ENCODE results near the gene RPRML. TPM values are rescaled to one million over a fixed set of nuclear protein-coding genes. Genes with fewer than 3 reads are reported as not detected.
"Not testable (repeated sequence)": the region's sequence is repeated elsewhere in the genome, so short reads cannot be mapped to it uniquely, and the experiment has no call there.

Gene RPRML
- total and polyA plus RNA-seq, 7 donors, result 0.32 to 1.4 (median 0.71) TPM; not detected in 4

DNA sequence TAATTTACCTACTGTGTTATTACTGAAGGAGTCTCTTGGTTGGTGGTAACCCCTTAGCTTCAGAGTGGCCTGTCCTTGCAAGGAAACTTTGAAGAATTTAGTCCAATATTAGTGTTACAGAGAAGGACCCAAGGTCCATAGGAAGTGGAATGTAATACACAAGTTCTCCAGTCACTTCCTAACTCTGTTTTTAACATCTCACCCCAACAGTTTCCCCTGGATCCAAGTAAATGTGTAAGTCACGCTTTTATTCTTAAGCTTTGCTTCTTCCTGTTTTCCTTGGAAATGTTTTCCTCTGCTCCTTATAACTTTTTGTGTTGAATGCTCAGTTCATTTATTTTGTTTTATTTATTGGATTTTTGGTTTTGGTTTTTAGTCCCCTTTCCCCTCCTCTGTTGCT, 25.9 kb upstream of the RPRML start:
- DNase-seq, result no peak
- Histone ChIP-seq H3K27ac (no peak overlapping the region), H3K9me3 (no peaks in the 10 kb centered on the region), H3K4me1 (peaks cover 0 to 5% (median 2%) of the 10 kb centered on the region in 4 donors), H3K4me3 (no peak overlapping the region), H3K36me3 (peaks cover 0 to 3% (median 0%) of the 10 kb centered on the region in 4 donors), H3K27me3 (no peaks in the 10 kb centered on the region)
- no peak for TF ChIP-seq POLR2A (IDR thresholded peaks at IDR 0.05)
- TF ChIP-seq POLR2AphosphoS5 (IDR thresholded peaks at IDR 0.05), result no peak
- TF ChIP-seq, protein P1, sequence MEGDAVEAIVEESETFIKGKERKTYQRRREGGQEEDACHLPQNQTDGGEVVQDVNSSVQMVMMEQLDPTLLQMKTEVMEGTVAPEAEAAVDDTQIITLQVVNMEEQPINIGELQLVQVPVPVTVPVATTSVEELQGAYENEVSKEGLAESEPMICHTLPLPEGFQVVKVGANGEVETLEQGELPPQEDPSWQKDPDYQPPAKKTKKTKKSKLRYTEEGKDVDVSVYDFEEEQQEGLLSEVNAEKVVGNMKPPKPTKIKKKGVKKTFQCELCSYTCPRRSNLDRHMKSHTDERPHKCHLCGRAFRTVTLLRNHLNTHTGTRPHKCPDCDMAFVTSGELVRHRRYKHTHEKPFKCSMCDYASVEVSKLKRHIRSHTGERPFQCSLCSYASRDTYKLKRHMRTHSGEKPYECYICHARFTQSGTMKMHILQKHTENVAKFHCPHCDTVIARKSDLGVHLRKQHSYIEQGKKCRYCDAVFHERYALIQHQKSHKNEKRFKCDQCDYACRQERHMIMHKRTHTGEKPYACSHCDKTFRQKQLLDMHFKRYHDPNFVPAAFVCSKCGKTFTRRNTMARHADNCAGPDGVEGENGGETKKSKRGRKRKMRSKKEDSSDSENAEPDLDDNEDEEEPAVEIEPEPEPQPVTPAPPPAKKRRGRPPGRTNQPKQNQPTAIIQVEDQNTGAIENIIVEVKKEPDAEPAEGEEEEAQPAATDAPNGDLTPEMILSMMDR (IDR thresholded peaks at IDR 0.05), result no peak
- TF ChIP-seq EP300 (IDR thresholded peaks at IDR 0.05), result no peak
- WGBS, 2 donors, result 85% methylated on average over 1 of the region's 1 CpG
- intact Hi-C loops (cut with DNase I), result no loop called here

DNA sequence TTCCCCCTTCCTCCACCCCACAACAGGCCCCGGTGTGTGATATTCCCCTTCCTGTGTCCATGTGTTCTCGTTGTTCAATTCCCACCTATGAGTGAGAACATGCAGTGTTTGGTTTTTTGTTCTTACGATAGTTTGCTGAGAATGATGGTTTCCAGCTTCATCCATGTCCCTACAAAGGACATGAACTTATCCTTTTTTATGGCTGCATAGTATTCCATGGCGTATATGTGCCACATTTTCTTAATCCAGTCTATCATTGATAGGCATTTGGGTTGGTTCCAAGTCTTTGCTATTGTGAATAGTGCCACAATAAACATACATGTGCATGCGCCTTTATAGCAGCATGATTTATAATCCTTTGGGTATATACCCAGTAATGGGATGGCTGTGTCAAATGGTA, 24.8 kb upstream of the RPRML start:
- H3K4me1 ChIP-seq; H3K27ac ChIP-seq; DNase-seq; H3K9me3 ChIP-seq; H3K27me3 ChIP-seq; H3K36me3 ChIP-seq; intact Hi-C loops (cut with DNase I); H3K4me3 ChIP-seq: not testable (repeated sequence)
- WGBS, 2 donors, result 84 to 86% methylated on average over 4 to 5 of the region's 5 CpGs

DNA sequence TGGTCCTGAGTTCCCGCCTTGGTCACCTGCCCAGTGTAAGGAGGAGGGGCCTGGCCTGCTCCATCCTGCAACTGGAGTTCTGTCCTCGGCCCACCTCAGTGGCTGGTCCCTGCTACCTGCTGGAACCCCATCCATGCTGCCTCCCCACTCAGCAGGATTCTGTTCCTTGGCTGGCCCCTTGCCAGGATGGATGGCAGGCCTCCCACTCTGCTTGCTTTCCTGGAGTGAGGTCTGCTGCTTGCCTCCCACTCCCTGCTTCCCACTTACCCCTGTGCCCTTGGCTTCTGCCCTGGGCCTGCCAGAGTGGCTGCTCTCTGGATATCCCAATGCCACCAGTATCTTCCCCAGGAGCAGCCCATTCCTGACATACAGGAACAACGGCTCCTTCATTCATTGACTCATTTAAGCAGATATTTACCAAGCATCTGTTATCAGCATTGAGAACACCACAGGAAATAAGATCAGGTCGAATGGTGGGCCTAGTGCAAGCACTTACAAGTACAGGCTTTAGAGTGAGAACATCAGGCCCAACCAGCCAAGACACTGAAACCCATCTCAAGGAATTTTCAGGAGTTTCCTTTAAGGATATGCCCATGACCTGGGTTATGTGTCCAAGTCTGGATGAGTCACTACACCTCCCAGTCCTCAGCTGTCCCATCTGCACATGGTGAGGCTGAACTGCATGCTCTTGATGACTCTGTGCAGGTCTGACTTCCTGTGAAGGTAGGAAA, 17.0 kb upstream of the RPRML start:
- H3K4me1 ChIP-seq, result peaks cover 0 to 3% (median under 1%) of the 10 kb centered on the region in 4 donors
- intact Hi-C loops (cut with DNase I), result no loop called here
- H3K9me3 ChIP-seq, result no peaks in the 10 kb centered on the region
- H3K4me3 ChIP-seq, result no peak overlapping the region
- no peak for TF ChIP-seq POLR2AphosphoS5 (IDR thresholded peaks at IDR 0.05)
- TF ChIP-seq, protein P1 (IDR thresholded peaks at IDR 0.05), result no peak
- TF ChIP-seq POLR2A (IDR thresholded peaks at IDR 0.05), result no peak
- no peak for TF ChIP-seq EP300 (IDR thresholded peaks at IDR 0.05)
- DNase-seq, result no peak
- no peaks in the 10 kb centered on the region for H3K36me3 ChIP-seq
- H3K27me3 ChIP-seq, result no peaks in the 10 kb centered on the region
- WGBS, 2 donors, result 83 to 88% methylated on average over 4 of the region's 4 CpGs
- no peak overlapping the region for H3K27ac ChIP-seq

DNA sequence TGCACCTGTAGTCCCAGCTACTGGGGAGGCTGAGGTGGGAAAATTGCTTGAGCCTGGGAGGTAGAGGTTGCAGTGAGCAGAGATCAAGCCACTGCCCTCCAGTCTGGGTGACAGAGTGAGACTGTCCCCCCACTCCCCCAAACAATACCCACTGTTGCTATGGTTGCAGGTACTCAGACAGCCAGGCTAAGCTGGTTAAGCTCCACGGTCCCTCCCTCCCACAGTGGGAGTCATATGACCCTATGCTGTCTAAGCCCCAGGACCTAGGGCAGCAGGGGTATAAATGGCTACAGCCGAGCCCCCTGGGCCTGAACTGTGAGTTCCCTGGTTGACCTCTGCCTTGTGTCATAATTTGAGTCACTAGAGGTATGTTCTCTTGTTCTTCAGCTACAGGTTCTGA, 15.9 kb upstream of the RPRML start:
- no peaks in the 10 kb centered on the region for H3K27me3 ChIP-seq
- TF ChIP-seq EP300 (IDR thresholded peaks at IDR 0.05), result no peak
- TF ChIP-seq, protein P1 (IDR thresholded peaks at IDR 0.05), result no peak
- DNase-seq, result no peak
- H3K36me3 ChIP-seq, result no peaks in the 10 kb centered on the region
- no peaks in the 10 kb centered on the region for H3K4me1 ChIP-seq
- H3K9me3 ChIP-seq, result no peaks in the 10 kb centered on the region
- no peak overlapping the region for H3K4me3 ChIP-seq
- intact Hi-C loops (cut with DNase I), result no loop called here
- no peak overlapping the region for H3K27ac ChIP-seq
- 82 to 89% methylated on average over 2 of the region's 2 CpGs for WGBS, 2 donors

DNA sequence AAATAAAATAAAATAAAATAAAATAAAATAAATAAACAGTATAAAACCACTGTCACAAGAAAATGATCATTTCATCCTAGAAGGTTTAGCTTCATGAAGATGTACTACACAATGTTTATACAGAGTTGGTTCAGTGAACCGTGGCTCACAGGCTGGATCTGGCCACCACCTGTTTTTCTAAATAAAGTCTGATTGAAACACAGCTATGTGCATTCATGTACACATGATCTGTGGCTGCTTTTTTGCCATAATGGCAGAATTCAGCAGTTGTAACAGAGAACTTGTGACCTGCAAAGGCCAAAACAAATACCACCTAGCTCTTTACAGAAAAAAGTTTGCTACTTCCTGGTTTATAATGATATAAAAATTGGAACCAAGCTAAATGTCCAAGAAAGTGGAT, 12.6 kb upstream of the RPRML start:
- H3K4me3 ChIP-seq, result no peak overlapping the region
- no peaks in the 10 kb centered on the region for H3K9me3 ChIP-seq
- DNase-seq, result no peak
- H3K4me1 ChIP-seq, result no peaks in the 10 kb centered on the region
- H3K27me3 ChIP-seq, result no peaks in the 10 kb centered on the region
- H3K36me3 ChIP-seq, result no peaks in the 10 kb centered on the region
- intact Hi-C loops (cut with DNase I), result no loop called here
- H3K27ac ChIP-seq, result no peak overlapping the region
- TF ChIP-seq POLR2AphosphoS5 (IDR thresholded peaks at IDR 0.05) (no peak), EP300 (IDR thresholded peaks at IDR 0.05) (no peak), POLR2A (IDR thresholded peaks at IDR 0.05) (no peak)
- TF ChIP-seq, protein P1 (IDR thresholded peaks at IDR 0.05), result no peak
- WGBS, 2 donors, result 46 to 47% methylated on average over 1 of the region's 1 CpG
